ENCODE data around the gene SENP7. TPM values are rescaled to one million over a fixed set of nuclear protein-coding genes. Genes with fewer than 3 reads are reported as not detected.

Gene SENP7, protein sequence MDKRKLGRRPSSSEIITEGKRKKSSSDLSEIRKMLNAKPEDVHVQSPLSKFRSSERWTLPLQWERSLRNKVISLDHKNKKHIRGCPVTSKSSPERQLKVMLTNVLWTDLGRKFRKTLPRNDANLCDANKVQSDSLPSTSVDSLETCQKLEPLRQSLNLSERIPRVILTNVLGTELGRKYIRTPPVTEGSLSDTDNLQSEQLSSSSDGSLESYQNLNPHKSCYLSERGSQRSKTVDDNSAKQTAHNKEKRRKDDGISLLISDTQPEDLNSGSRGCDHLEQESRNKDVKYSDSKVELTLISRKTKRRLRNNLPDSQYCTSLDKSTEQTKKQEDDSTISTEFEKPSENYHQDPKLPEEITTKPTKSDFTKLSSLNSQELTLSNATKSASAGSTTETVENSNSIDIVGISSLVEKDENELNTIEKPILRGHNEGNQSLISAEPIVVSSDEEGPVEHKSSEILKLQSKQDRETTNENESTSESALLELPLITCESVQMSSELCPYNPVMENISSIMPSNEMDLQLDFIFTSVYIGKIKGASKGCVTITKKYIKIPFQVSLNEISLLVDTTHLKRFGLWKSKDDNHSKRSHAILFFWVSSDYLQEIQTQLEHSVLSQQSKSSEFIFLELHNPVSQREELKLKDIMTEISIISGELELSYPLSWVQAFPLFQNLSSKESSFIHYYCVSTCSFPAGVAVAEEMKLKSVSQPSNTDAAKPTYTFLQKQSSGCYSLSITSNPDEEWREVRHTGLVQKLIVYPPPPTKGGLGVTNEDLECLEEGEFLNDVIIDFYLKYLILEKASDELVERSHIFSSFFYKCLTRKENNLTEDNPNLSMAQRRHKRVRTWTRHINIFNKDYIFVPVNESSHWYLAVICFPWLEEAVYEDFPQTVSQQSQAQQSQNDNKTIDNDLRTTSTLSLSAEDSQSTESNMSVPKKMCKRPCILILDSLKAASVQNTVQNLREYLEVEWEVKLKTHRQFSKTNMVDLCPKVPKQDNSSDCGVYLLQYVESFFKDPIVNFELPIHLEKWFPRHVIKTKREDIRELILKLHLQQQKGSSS
- 1.2 to 3.0 TPM (median 2.1 TPM) in 5 replicates for total RNA-seq (2022; extraction: Qiagen RNA extraction; ENCODE audit: low read depth)

DNA sequence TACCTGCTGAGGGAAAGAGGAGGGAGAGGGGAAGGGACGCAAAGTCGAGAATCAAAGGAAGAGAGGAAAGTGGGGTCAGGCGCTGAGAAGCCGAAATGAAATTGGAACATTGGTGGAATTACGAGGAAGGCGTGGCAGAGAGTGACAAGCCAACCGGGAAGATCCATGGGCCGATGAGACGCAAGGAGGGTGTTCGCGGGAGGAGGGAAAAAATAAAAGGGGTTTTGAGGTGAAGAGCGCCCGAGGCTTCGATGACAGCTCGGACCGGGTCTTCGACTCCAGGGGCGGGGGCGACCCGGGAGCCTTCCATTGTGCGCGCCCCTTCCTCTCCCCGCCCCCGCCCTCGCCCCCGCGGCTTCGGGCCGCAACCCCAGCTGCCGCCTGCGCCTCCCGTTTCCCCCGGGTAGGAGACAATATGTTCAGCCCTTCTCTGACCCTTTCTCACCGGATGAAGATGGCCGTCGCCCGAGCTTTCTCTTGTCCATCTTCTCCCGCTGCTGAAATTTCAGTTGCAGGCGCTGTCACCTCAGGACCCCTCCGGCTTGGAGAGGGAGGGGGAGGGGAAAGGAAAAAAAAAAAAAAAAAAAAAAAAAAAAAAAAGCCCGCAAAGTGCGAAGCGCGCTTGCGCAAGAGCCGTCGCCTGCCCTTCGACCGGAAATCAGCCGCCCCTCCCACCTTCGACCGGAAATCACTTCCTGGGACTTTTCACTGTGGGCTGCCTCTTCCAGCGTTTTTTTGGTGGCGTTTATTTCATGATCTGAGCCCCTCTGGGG lies at the start of gene SENP7:
TSS of gene SENP7 (minus strand) at position 567 of the 773 bp plus-strand sequence. CDS start at position 485, 82 bp downstream.

DNA sequence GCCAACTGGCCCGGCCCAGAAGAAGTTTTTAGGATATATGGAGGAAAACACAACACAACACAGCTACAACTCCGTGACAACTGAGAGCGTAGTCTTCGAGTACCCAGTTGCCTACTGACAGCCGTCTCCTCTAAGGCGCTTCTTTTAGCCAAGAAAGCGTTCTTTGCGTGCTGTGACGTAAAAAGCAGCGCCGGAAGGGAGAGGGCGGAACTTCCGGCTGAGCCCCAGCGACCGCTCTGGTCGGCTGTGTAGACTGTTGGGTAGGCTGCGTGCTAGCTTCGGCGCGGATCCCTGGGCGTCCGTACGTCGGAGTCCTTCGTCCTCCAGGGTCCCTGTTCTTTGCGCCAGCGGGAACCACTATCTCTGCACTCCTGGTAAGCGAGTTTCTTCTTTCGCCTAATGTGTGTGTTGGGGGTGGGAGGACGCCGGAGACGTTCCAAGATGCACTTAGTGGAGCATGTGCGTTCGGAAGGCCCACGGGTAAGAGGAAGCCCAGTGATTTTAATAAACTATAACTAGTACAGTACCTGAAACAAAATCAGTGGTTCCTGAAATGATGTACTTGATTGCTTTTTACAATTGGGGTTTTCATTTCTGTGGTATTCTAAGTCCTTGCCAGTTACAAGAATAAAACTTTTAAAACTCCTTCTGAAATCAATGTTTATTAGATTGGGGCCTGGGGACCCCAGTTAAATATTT lies 48.8 kb upstream of the SENP7 start, which contains the start of gene TRMT10C:
TSS of gene TRMT10C (plus strand) at position 239 of the 699 bp plus-strand sequence. CDS start 2,914 bp downstream, outside the sequence.

DNA sequence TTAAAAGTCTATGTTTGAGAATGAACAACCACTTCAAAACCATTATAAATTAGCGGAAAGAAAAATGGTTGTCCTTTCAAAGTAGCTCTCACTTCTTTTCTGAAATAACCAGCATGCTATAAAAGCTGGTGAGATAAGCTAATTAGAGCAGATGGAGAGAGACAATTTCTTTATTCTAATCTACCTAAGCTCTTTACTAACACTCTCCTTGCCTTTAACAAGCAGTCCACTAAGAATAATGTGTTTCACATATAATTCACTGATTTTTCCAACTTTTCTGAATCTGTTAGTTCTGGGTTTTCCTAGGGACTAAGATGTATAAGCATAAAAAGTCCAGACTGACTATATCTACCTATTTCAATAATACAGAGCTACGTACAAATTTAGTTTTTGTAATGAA lies 192.5 kb downstream of the SENP7 start, which contains the start of gene IMPG2:
TSS of gene IMPG2 (minus strand) at position 101 of the 400 bp plus-strand sequence. CDS start 203 bp downstream, outside the sequence.

Other genes with a start within 250 kb of the SENP7 start
- gene IMPG2, start 192.6 kb downstream of the SENP7 start, total RNA-seq (2022; extraction: Qiagen RNA extraction; ENCODE audit: low read depth) = 0.04 TPM in 1 of 5 replicates, not detected in the others
- 18.7 to 44.6 TPM (median 33.3 TPM) in 5 replicates for gene TRMT10C, start 48.7 kb upstream of the SENP7 start, total RNA-seq (2022; extraction: Qiagen RNA extraction; ENCODE audit: low read depth)
- 90.8 to 147 TPM (median 107 TPM) in 5 replicates for gene PCNP, start 61.0 kb upstream of the SENP7 start, total RNA-seq (2022; extraction: Qiagen RNA extraction; ENCODE audit: low read depth)
- 7.8 to 11.5 TPM (median 9.5 TPM) in 5 replicates for gene ZBTB11, start 163.9 kb upstream of the SENP7 start, total RNA-seq (2022; extraction: Qiagen RNA extraction; ENCODE audit: low read depth)
- gene RPL24, start 173.5 kb upstream of the SENP7 start, total RNA-seq (2022; extraction: Qiagen RNA extraction; ENCODE audit: low read depth) = 1,523 to 2,271 TPM (median 1,664 TPM) in 5 replicates
- 2.8 to 6.6 TPM (median 5.9 TPM) in 5 replicates for gene CEP97, start 211.4 kb upstream of the SENP7 start, total RNA-seq (2022; extraction: Qiagen RNA extraction; ENCODE audit: low read depth)

Data from A549 treated with ZK216348 at 1 μM for 4 hours (cell line).